ENCODE results near the gene DDX49.

Gene DDX49

DNA sequence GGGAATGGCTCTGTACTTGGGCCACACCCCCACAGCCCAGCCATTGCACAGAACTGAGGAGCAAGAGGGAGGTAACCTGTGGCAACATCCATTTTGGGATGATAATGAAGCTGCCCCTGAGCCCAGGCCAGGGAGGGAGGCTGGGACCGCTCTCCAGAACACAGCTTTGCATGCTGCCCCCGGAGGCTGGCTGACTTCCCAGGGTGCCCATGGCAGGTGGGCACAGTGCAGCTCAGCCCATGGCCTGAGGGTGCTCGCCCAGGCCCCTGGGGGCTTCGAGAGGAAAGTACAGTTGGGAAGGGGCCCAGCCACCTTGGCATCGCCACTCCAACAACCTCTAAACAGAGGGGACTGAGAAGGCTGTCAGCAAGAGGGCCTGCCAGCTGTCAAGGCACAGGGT is 6.0 kb upstream of the DDX49 start:
- TF ChIP-seq TAF1 (IDR thresholded peaks at IDR 0.05; ENCODE audit: borderline replicate concordance, insufficient read depth, low read length) (no peak), SIN3A (IDR thresholded peaks at IDR 0.05; ENCODE audit: borderline replicate concordance, insufficient read depth, low read length) (no peak), FOXP2 (optimal IDR thresholded peaks at IDR 0.05; ENCODE audit: borderline replicate concordance, extremely low read depth, extremely low read length, insufficient read depth) (no peak), POLR2AphosphoS5 (IDR thresholded peaks at IDR 0.05; ENCODE audit: low read depth, low read length) (no peak)
- TF ChIP-seq, protein P1, sequence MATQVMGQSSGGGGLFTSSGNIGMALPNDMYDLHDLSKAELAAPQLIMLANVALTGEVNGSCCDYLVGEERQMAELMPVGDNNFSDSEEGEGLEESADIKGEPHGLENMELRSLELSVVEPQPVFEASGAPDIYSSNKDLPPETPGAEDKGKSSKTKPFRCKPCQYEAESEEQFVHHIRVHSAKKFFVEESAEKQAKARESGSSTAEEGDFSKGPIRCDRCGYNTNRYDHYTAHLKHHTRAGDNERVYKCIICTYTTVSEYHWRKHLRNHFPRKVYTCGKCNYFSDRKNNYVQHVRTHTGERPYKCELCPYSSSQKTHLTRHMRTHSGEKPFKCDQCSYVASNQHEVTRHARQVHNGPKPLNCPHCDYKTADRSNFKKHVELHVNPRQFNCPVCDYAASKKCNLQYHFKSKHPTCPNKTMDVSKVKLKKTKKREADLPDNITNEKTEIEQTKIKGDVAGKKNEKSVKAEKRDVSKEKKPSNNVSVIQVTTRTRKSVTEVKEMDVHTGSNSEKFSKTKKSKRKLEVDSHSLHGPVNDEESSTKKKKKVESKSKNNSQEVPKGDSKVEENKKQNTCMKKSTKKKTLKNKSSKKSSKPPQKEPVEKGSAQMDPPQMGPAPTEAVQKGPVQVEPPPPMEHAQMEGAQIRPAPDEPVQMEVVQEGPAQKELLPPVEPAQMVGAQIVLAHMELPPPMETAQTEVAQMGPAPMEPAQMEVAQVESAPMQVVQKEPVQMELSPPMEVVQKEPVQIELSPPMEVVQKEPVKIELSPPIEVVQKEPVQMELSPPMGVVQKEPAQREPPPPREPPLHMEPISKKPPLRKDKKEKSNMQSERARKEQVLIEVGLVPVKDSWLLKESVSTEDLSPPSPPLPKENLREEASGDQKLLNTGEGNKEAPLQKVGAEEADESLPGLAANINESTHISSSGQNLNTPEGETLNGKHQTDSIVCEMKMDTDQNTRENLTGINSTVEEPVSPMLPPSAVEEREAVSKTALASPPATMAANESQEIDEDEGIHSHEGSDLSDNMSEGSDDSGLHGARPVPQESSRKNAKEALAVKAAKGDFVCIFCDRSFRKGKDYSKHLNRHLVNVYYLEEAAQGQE (IDR thresholded peaks at IDR 0.05; ENCODE audit: insufficient read depth in 1 of 2, low read depth in 2 of 2, low read length in 2 of 2) = no peak

DNA sequence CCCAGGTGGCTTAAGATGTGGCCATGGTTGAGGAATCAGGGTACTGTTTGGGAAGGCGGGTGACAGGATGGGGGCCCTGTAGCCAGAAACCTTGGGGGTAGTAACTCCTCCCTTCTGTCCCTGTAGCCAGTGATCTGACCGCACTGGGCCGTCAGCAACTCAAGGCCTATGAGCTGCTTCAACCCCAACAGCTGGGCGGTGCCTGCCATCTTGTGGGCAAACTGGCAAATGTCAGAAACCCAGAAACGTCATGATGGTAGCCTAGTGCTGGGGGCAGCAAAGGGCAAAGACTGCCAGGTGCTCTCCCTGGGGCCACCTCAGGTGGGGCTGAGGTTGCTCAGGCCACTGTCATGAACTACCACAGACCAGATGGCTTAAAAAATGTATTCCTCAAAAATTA is 3.9 kb upstream of the DDX49 start:
- no peak for TF ChIP-seq POLR2AphosphoS5 (IDR thresholded peaks at IDR 0.05; ENCODE audit: low read depth, low read length)
- no peak for TF ChIP-seq SIN3A (IDR thresholded peaks at IDR 0.05; ENCODE audit: borderline replicate concordance, insufficient read depth, low read length)
- no peak for TF ChIP-seq TAF1 (IDR thresholded peaks at IDR 0.05; ENCODE audit: borderline replicate concordance, insufficient read depth, low read length)
- TF ChIP-seq, protein P1 (IDR thresholded peaks at IDR 0.05; ENCODE audit: insufficient read depth in 1 of 2, low read depth in 2 of 2, low read length in 2 of 2) = no peak
- TF ChIP-seq FOXP2 (optimal IDR thresholded peaks at IDR 0.05; ENCODE audit: borderline replicate concordance, extremely low read depth, extremely low read length, insufficient read depth) = no peak

DNA sequence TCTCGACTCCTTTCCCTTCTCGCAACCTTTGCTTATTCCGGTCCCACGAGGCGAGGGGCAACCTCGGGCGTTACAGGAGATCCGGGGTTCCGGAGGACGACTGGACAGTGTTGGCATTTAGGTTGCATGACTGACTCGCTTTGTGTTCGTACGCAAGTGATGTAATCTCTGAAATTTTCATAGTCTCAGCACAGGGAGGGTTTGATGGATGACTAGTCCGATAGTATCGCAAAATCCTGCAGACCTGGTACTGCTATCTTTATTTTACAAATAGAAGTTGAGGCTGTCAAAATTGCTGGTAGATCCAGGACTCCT is 342 bp downstream of the DDX49 start:
- no peak for TF ChIP-seq TAF1 (IDR thresholded peaks at IDR 0.05; ENCODE audit: borderline replicate concordance, insufficient read depth, low read length)
- no peak for TF ChIP-seq POLR2AphosphoS5 (IDR thresholded peaks at IDR 0.05; ENCODE audit: low read depth, low read length)
- TF ChIP-seq, protein P1 (IDR thresholded peaks at IDR 0.05; ENCODE audit: insufficient read depth in 1 of 2, low read depth in 2 of 2, low read length in 2 of 2) = no peak
- TF ChIP-seq FOXP2 (optimal IDR thresholded peaks at IDR 0.05; ENCODE audit: borderline replicate concordance, extremely low read depth, extremely low read length, insufficient read depth) = no peak

DNA sequence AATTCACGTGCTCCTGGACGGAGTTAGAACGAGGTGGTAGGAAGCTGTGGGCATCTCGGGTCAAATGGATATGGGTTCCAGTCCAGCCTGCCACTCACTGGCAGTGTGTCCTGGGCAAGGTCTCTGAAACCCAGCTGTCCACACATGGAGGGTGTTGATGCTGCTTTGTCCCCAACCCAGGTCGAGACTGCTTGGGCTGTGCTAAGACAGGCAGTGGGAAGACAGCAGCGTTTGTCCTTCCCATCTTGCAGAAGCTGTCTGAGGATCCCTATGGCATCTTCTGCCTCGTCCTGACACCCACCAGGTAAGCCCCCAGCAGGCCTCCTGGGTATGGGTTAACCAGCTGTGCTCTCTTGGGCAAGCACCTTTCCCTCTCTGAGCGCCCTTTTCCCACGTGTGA is 885 bp downstream of the DDX49 start:
- TF ChIP-seq SIN3A (IDR thresholded peaks at IDR 0.05; ENCODE audit: borderline replicate concordance, insufficient read depth, low read length) = no peak

DNA sequence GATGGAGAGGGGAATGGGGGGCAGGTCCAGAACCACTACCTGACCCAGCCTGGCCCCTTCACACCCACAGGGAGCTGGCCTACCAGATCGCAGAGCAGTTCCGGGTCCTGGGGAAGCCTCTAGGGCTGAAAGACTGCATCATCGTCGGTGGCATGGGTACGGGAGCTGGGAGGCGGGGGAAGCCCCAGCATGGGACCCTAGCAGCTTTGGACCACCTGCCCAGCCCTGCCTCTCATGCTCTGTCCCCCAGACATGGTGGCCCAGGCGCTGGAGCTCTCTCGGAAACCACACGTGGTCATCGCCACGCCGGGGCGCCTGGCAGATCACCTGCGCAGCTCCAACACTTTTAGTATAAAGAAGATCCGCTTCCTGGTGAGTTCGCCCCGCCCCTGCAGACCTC is 2.1 kb downstream of the DDX49 start:
- TF ChIP-seq POLR2AphosphoS5 (IDR thresholded peaks at IDR 0.05; ENCODE audit: low read depth, low read length) = no peak
- no peak for TF ChIP-seq TAF1 (IDR thresholded peaks at IDR 0.05; ENCODE audit: borderline replicate concordance, insufficient read depth, low read length)
- TF ChIP-seq, protein P1 (IDR thresholded peaks at IDR 0.05; ENCODE audit: insufficient read depth in 1 of 2, low read depth in 2 of 2, low read length in 2 of 2) = no peak
- TF ChIP-seq SIN3A (IDR thresholded peaks at IDR 0.05; ENCODE audit: borderline replicate concordance, insufficient read depth, low read length) = no peak
- TF ChIP-seq FOXP2 (optimal IDR thresholded peaks at IDR 0.05; ENCODE audit: borderline replicate concordance, extremely low read depth, extremely low read length, insufficient read depth) = no peak
